GM12878 (cell line): ENCODE results near the gene HMCN2. TPM values are rescaled to one million over a fixed set of nuclear protein-coding genes. Genes with fewer than 3 reads are reported as not detected.

Experiments used
- ATAC-seq: fragments of 200-7000 bp; cut with Tn5 transposase; 3 replicates; pipeline ENCODE4 v1.9.1; 2020; ENCODE audit warnings: mild to moderate bottlenecking, moderate library complexity
- BruUV-seq: library from RNA; stranded (reverse); fragments of 400-500 nt; replicated peaks from 2 replicates; lab custom pipeline; 2021; lab: Mats Ljungman, UMichigan
- CTCF ChIA-PET: fragments of 300-600 bp; sonication (Branson Sonifier 250); formaldehyde crosslinking; extraction: SDS; loops from one replicate; lab custom pipeline; 2021; ENCODE audit warnings: inconsistent platforms; lab: Yijun Ruan, JAX
- POLR2A ChIA-PET: fragments of 350-600 bp; formaldehyde crosslinking; extraction: SDS; loops from one replicate; lab custom pipeline; 2021; ENCODE audit warnings: inconsistent platforms; lab: Charles Lee
- RAD21 ChIA-PET: fragments of 300-600 bp; sonication (Branson Sonifier 250); formaldehyde crosslinking; loops from one replicate; lab custom pipeline; 2023; ENCODE audit warnings: antibody characterized with exemption; ENCODE audit not compliant: unreplicated experiment; lab: Charles Lee
- SMC1A ChIA-PET: fragments of 300-600 bp; sonication (Branson Sonifier 250); formaldehyde crosslinking; loops from one replicate; lab custom pipeline; 2023; ENCODE audit not compliant: unreplicated experiment, uncharacterized antibody; lab: Charles Lee
- DNase-seq: peaks from one replicate; pipeline ENCODE4 v3.0.0-alpha.2; 2011; ENCODE audit warnings: low read depth, low spot score
- FAIRE-seq: peaks from 3 replicates; lab custom pipeline; 2011; peaks lifted over from hg19 to GRCh38; lab: Jason Lieb, UNC
- H2AFZ ChIP-seq: 2 replicates; pipeline ENCODE4 v1.6.0; 2011; ENCODE audit warnings: low read depth, low read length, control low read depth; ENCODE audit not compliant: control insufficient read depth
- H3K27ac ChIP-seq: 2 replicates; pipeline ENCODE4 v1.5.1; 2011; ENCODE audit warnings: control low read depth; ENCODE audit not compliant: control insufficient read depth, insufficient read depth
- H3K27me3 ChIP-seq, 2 experiments: replicated peaks in 1 of 2; 2 replicates each; pipeline versions ENCODE4 v1.6.0 to v1.6.1; 2011; ENCODE audit warnings: low read length in 1 of 2; ENCODE audit not compliant: control insufficient read depth in 2 of 2, insufficient read depth in 2 of 2
- H3K36me3 ChIP-seq, 2 experiments: 2 replicates each; pipeline ENCODE4 v1.5.1; 2011; ENCODE audit warnings: low read length in 1 of 2; ENCODE audit not compliant: control insufficient read depth in 2 of 2, insufficient read depth in 2 of 2
- H3K4me1 ChIP-seq: 2 replicates; pipeline ENCODE4 v1.6.1; 2011; ENCODE audit warnings: mild to moderate bottlenecking, low read length, moderate library complexity, mixed read lengths; ENCODE audit not compliant: control insufficient read depth, insufficient read depth
- H3K4me2 ChIP-seq: 2 replicates; pipeline ENCODE4 v1.6.0; 2011; ENCODE audit warnings: control low read depth; ENCODE audit not compliant: control insufficient read depth, insufficient read depth
- H3K4me3 ChIP-seq: fragments of 200-600 bp; sonication (generic); 2 replicates; pipeline ENCODE4 v1.5.1; 2016
- H3K79me2 ChIP-seq: 2 replicates; pipeline ENCODE4 v1.6.0; 2011; ENCODE audit warnings: low read length; ENCODE audit not compliant: control insufficient read depth, insufficient read depth
- H3K9ac ChIP-seq: 2 replicates; pipeline ENCODE4 v1.8.0; 2011; ENCODE audit warnings: low read length, control low read depth, mixed read lengths; ENCODE audit not compliant: control insufficient read depth, insufficient read depth
- H3K9me3 ChIP-seq: replicated peaks from 3 replicates; pipeline ENCODE4 v1.5.1; 2011; ENCODE audit warnings: mild to moderate bottlenecking, low read length; ENCODE audit not compliant: control insufficient read depth, insufficient read depth
- H4K20me1 ChIP-seq: 2 replicates; pipeline ENCODE4 v1.6.0; 2011; ENCODE audit not compliant: control insufficient read depth, insufficient read depth
- BACH1 ChIP-seq: fragments of 450-650 bp; IDR thresholded peaks from 2 replicates; pipeline ENCODE4 v1.6.1; 2017; ENCODE audit warnings: mild to moderate bottlenecking, borderline replicate concordance
- CEBPB ChIP-seq, 2 experiments: fragments of 150-350 bp in 1 of 2; IDR thresholded peaks; 2 replicates each; pipeline ENCODE4 v1.6.1; 2012 to 2014; ENCODE audit warnings: low read depth in 2 of 2, low read length in 2 of 2, borderline replicate concordance in 1 of 2, inconsistent platforms in 1 of 2
- EGR1 ChIP-seq, 2 experiments: IDR thresholded peaks; 1 replicate in 1 of 2; 2 replicates in 1 of 2; pipeline ENCODE4 v1.6.1; 2011 to 2012; ENCODE audit warnings: low read depth in 2 of 2, low read length in 2 of 2, borderline replicate concordance in 1 of 2, mild to moderate bottlenecking in 1 of 2, moderate library complexity in 1 of 2
- ETV6 ChIP-seq, 2 experiments: fragments of 450-650 bp in 1 of 2; IDR thresholded peaks in 1 of 2; conservative IDR thresholded peaks in 1 of 2; 2 replicates each; pipeline ENCODE4 v1.6.1; 2014; ENCODE audit warnings: antibody characterized with exemption in 1 of 2, borderline replicate concordance in 1 of 2, low read depth in 1 of 2, mild to moderate bottlenecking in 1 of 2, moderate library complexity in 1 of 2
- FOS ChIP-seq: IDR thresholded peaks from 3 replicates; pipeline ENCODE4 v1.6.1; 2011; ENCODE audit warnings: borderline replicate concordance; ENCODE audit not compliant: insufficient read length; ENCODE audit errors: extremely low read depth
- FOXK2 ChIP-seq: fragments of 450-650 bp; IDR thresholded peaks from 2 replicates; pipeline ENCODE4 v1.6.1; 2017; ENCODE audit warnings: mild to moderate bottlenecking, moderate library complexity
- KAT2A ChIP-seq: conservative IDR thresholded peaks from 2 replicates; pipeline ENCODE4 v1.6.1; 2011; ENCODE audit warnings: low read depth, low read length; ENCODE audit not compliant: control insufficient read depth
- NBN ChIP-seq: fragments of 450-650 bp; IDR thresholded peaks from 2 replicates; pipeline ENCODE4 v1.6.1; 2016
- SMARCA5 ChIP-seq: fragments of 450-650 bp; IDR thresholded peaks from 2 replicates; pipeline ENCODE4 v1.6.1; 2017; ENCODE audit warnings: mild to moderate bottlenecking
- SP1 ChIP-seq: IDR thresholded peaks from one replicate; pipeline ENCODE4 v1.6.1; 2011; ENCODE audit warnings: low read depth, low read length
- SPI1 ChIP-seq: IDR thresholded peaks from 2 replicates; pipeline ENCODE4 v1.6.1; 2011; ENCODE audit warnings: low read depth, mild to moderate bottlenecking, low read length, moderate library complexity, borderline replicate concordance; ENCODE audit not compliant: insufficient read depth
- STAT3 ChIP-seq: IDR thresholded peaks from 2 replicates; pipeline ENCODE4 v1.6.1; 2011; ENCODE audit warnings: low read depth, low read length, improper control_type of control experiment
- TAF1 ChIP-seq: IDR thresholded peaks from 2 replicates; pipeline ENCODE4 v1.6.1; 2011; ENCODE audit warnings: mild to moderate bottlenecking, low read depth, low read length, borderline replicate concordance
- TBL1XR1 ChIP-seq: IDR thresholded peaks from 2 replicates; pipeline ENCODE4 v1.6.1; 2012; ENCODE audit warnings: low read depth, low read length, improper control_type of control experiment
- TCF7 ChIP-seq: IDR thresholded peaks from 2 replicates; pipeline ENCODE4 v1.6.1; 2014; ENCODE audit warnings: antibody characterized with exemption, borderline replicate concordance
- USF1 ChIP-seq: IDR thresholded peaks from 2 replicates; pipeline ENCODE4 v1.6.1; 2011; ENCODE audit warnings: borderline replicate concordance, low read depth, mild to moderate bottlenecking, moderate library complexity, mixed read lengths, low read length; ENCODE audit not compliant: insufficient read depth; ENCODE audit errors: extremely low read length
- ZNF24 ChIP-seq: fragments of 450-650 bp; IDR thresholded peaks from 2 replicates; pipeline ENCODE4 v1.6.1; 2017; ENCODE audit warnings: antibody characterized with exemption, mild to moderate bottlenecking
- WGBS: methylation state at CpG from one replicate; pipeline ENCODE4 v1.1.6; 2016; ENCODE audit warnings: low lambda C conversion rate; ENCODE audit not compliant: insufficient replicate concordance, insufficient coverage; ENCODE audit errors: missing lambda C conversion rate; 5-methylcytosine and 5-hydroxymethylcytosine counted together
- in situ Hi-C: fragments of 300-500 bp; cut with MboI; formaldehyde crosslinking; loops from 9 replicates; pipeline ENCODE4 v1.14.3; 2018; ENCODE audit warnings: mixed read lengths
- intact Hi-C: fragments of 100-400 bp; cut with micrococcal nuclease; formaldehyde crosslinking; loops from one replicate; pipeline ENCODE4 v1.14.2; 2022; ENCODE audit not compliant: unreplicated experiment
- polyA plus RNA-seq, 11 experiments: library from polyadenylated mRNA; depleted of rRNA in 4 of 11; unstranded in 6 of 11; stranded (reverse) in 5 of 11; fragments of >200 nt; fragmentation: Nextera tagmentation in 4 of 11; fragmentation: Illumina TruSeq in 1 of 11; extraction: Ambion mirVana in 4 of 11; extraction: Trizol in 1 of 11; gene quantifications; 1 replicate in 1 of 11; 2 replicates in 10 of 11; pipeline versions ENCODE4 v1.2.1 to v1.2.3, GENCODE V29; 2011 to 2016; ENCODE audit warnings: inconsistent platforms in 2 of 11, missing spikeins in 2 of 11, low read depth in 1 of 11
- total RNA-seq, 4 experiments: library from RNA; depleted of rRNA in 3 of 4; stranded (reverse); fragments of >200 nt in 3 of 4; fragmentation: Illumina TruSeq in 1 of 4; extraction: Trizol in 1 of 4; gene quantifications; 2 replicates each; pipeline versions ENCODE4 v1.2.1 to v1.2.3, GENCODE V29; 2013 to 2021
- TF ChIP-seq, protein P1 (sequence below): fragments of 450-650 bp; IDR thresholded peaks from 2 replicates; pipeline ENCODE4 v1.6.1; 2017; ENCODE audit warnings: mild to moderate bottlenecking, low read depth, inconsistent platforms; ENCODE audit not compliant: poor library complexity, severe bottlenecking
- TF ChIP-seq, protein P2 (sequence below): IDR thresholded peaks from 2 replicates; pipeline ENCODE4 v1.6.1; 2012; ENCODE audit warnings: low read depth, low read length, improper control_type of control experiment
- TF ChIP-seq, protein P3 (sequence below): fragments of 450-650 bp; IDR thresholded peaks from 2 replicates; pipeline ENCODE4 v1.6.1; 2017; ENCODE audit warnings: low read depth, mild to moderate bottlenecking, moderate library complexity

Gene HMCN2
- total and polyA plus RNA-seq, 10 of the 15 experiments (the other 5 are each of a cell fraction or from before 2014, with no cell fraction given): 0.04 TPM; not detected in 9

GRCh38 chr9:130421802-130422276 is 156.3 kb downstream of the HMCN2 start:
- Histone ChIP-seq H3K79me2 (no peaks in the 10 kb centered on the region), H3K4me3 (no peak overlapping the region), H2AFZ (no peak overlapping the region)
- WGBS: 44% methylated on average over 13 of the region's 13 CpGs
- no peak for ATAC-seq
- intact Hi-C loops: no loop called here
- in situ Hi-C loops: no loop called here
- SMC1A ChIA-PET: no interaction called here
- no peak for TF ChIP-seq TCF7
- no peak for TF ChIP-seq FOXK2
- no peak for TF ChIP-seq SPI1
- no peak for TF ChIP-seq ZNF24
- TF ChIP-seq, protein P1, sequence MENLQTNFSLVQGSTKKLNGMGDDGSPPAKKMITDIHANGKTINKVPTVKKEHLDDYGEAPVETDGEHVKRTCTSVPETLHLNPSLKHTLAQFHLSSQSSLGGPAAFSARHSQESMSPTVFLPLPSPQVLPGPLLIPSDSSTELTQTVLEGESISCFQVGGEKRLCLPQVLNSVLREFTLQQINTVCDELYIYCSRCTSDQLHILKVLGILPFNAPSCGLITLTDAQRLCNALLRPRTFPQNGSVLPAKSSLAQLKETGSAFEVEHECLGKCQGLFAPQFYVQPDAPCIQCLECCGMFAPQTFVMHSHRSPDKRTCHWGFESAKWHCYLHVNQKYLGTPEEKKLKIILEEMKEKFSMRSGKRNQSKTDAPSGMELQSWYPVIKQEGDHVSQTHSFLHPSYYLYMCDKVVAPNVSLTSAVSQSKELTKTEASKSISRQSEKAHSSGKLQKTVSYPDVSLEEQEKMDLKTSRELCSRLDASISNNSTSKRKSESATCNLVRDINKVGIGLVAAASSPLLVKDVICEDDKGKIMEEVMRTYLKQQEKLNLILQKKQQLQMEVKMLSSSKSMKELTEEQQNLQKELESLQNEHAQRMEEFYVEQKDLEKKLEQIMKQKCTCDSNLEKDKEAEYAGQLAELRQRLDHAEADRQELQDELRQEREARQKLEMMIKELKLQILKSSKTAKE: no peak
- no peak for TF ChIP-seq TAF1
- TF ChIP-seq NBN: no peak
- no peak for TF ChIP-seq SMARCA5
- TF ChIP-seq, protein P2, sequence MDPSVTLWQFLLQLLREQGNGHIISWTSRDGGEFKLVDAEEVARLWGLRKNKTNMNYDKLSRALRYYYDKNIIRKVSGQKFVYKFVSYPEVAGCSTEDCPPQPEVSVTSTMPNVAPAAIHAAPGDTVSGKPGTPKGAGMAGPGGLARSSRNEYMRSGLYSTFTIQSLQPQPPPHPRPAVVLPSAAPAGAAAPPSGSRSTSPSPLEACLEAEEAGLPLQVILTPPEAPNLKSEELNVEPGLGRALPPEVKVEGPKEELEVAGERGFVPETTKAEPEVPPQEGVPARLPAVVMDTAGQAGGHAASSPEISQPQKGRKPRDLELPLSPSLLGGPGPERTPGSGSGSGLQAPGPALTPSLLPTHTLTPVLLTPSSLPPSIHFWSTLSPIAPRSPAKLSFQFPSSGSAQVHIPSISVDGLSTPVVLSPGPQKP: no peak
- no peak for TF ChIP-seq CEBPB (IDR thresholded peaks at IDR 0.05; ENCODE audit: borderline replicate concordance in 1 of 2, low read depth in 2 of 2, low read length in 2 of 2)
- TF ChIP-seq TBL1XR1: no peak
- TF ChIP-seq SP1: no peak
- no peak for TF ChIP-seq BACH1
- TF ChIP-seq FOS: no peak
- no peak for TF ChIP-seq STAT3
- TF ChIP-seq, protein P3, sequence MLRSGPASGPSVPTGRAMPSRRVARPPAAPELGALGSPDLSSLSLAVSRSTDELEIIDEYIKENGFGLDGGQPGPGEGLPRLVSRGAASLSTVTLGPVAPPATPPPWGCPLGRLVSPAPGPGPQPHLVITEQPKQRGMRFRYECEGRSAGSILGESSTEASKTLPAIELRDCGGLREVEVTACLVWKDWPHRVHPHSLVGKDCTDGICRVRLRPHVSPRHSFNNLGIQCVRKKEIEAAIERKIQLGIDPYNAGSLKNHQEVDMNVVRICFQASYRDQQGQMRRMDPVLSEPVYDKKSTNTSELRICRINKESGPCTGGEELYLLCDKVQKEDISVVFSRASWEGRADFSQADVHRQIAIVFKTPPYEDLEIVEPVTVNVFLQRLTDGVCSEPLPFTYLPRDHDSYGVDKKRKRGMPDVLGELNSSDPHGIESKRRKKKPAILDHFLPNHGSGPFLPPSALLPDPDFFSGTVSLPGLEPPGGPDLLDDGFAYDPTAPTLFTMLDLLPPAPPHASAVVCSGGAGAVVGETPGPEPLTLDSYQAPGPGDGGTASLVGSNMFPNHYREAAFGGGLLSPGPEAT: no peak
- no peak for TF ChIP-seq EGR1 (IDR thresholded peaks at IDR 0.05; ENCODE audit: borderline replicate concordance in 1 of 2, low read depth in 2 of 2, low read length in 2 of 2)
- TF ChIP-seq ETV6 (conservative IDR thresholded peaks at IDR 0.05 in 1 of 2, IDR thresholded peaks at IDR 0.05 in 1 of 2; ENCODE audit: borderline replicate concordance in 1 of 2, low read depth in 1 of 2): no peak
- TF ChIP-seq USF1: no peak
- TF ChIP-seq KAT2A: no peak
- TF ChIP-seq, all 136 proteins: peak for 0
- ChIA-PET POLR2A (no interaction called here), CTCF (no interaction called here), RAD21 (interaction anchor here (0.5 to 1.1 kb wide), 2 partner anchors 81 to 107 kb away, joined by 3 read pairs; no protein-coding TSS in a partner anchor)
- BruUV-seq: no TSS peak
- no peaks in the 10 kb centered on the region; the same call in 1 of the 2 replicates for H3K4me1 ChIP-seq
- H3K4me2 ChIP-seq: no peak overlapping the region
- H4K20me1 ChIP-seq: no peaks in the 10 kb centered on the region
- H3K9me3 ChIP-seq: no peaks in the 10 kb centered on the region
- DNase-seq (no peak), FAIRE-seq (no peak)
- H3K36me3 ChIP-seq: no peaks in the 10 kb centered on the region
- H3K27me3 ChIP-seq: no peaks in the 10 kb centered on the region; a peak in 1 of 4 replicates
- no peak overlapping the region for H3K27ac ChIP-seq
- H3K9ac ChIP-seq: no peak overlapping the region
